Measurements from ENCODE around the gene PLCH1.

DNA sequence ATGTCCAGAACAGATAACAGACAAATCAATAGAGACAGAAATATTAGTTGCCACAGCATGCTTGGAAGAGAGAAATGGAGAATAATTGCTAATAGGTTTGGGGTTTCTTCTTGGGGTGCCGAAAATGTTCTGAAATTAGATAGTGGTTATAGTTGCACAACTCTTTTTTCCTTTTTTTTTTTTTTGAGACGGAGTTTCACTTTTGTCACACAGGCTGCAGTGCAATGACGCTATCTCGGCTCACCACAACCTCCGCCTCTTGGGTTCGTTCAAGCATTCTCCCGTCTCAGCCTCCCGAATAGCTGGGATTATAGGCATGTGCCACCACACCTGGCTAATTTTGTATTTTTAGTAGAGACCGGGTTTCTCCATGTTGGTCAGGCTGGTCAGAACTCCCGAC is 163.3 kb downstream of the PLCH1 start:
- TF ChIP-seq, protein P1, sequence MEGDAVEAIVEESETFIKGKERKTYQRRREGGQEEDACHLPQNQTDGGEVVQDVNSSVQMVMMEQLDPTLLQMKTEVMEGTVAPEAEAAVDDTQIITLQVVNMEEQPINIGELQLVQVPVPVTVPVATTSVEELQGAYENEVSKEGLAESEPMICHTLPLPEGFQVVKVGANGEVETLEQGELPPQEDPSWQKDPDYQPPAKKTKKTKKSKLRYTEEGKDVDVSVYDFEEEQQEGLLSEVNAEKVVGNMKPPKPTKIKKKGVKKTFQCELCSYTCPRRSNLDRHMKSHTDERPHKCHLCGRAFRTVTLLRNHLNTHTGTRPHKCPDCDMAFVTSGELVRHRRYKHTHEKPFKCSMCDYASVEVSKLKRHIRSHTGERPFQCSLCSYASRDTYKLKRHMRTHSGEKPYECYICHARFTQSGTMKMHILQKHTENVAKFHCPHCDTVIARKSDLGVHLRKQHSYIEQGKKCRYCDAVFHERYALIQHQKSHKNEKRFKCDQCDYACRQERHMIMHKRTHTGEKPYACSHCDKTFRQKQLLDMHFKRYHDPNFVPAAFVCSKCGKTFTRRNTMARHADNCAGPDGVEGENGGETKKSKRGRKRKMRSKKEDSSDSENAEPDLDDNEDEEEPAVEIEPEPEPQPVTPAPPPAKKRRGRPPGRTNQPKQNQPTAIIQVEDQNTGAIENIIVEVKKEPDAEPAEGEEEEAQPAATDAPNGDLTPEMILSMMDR (conservative IDR thresholded peaks at IDR 0.05): no peak
- TF ChIP-seq ZFX (IDR thresholded peaks at IDR 0.05): no peak

All from C4-2B (cell line).